GM20000 (cell line): ENCODE results near the gene ZNF423.

Source experiments
- DNase-seq: peaks from one replicate; pipeline ENCODE4 v3.0.0; 2012; ENCODE audit warnings: low spot score
- CTCF ChIP-seq: IDR thresholded peaks from 2 replicates; pipeline ENCODE4 v1.5.1; 2012; ENCODE audit warnings: mild to moderate bottlenecking, control low read depth; ENCODE audit errors: extremely low read depth, missing control alignments

ZNF423 gene

GRCh38 chr16:49499869-49500610 lies 355.9 kb downstream of the ZNF423 start:
- no peak for DNase-seq
- no peak for TF ChIP-seq CTCF

- no peak for TF ChIP-seq CTCF
- DNase-seq, result no peak
These were observed 356.5 kb downstream of the ZNF423 start for GRCh38 chr16:49499414-49499785.

- no peak for TF ChIP-seq CTCF
- no peak for DNase-seq
These were observed 357.1 kb downstream of the ZNF423 start for GRCh38 chr16:49498666-49499413.

GRCh38 chr16:49498264-49498663 lies 357.6 kb downstream of the ZNF423 start:
- no peak for TF ChIP-seq CTCF
- DNase-seq, result no peak

GRCh38 chr16:49497466-49497865 lies 358.4 kb downstream of the ZNF423 start:
- TF ChIP-seq CTCF, result no peak

GRCh38 chr16:49496656-49497055 lies 359.3 kb downstream of the ZNF423 start:
- DNase-seq, result no peak
- TF ChIP-seq CTCF, result no peak

More at GRCh38 chr16:49497466-49497865, 358.4 kb downstream of the ZNF423 start:
- DNase-seq, result no peak

GRCh38 chr16:49495596-49496355 lies 360.1 kb downstream of the ZNF423 start:
- no peak for TF ChIP-seq CTCF
- no peak for DNase-seq
